Measurements from ENCODE around the gene KEL.

The KEL gene

GRCh38 chr7:142927085-142927745 lies 34.9 kb downstream of the KEL start:
- DNase-seq (ENCODE audit: low read depth): no peak

- DNase-seq (ENCODE audit: low read depth): no peak
Measured at GRCh38 chr7:142925413-142925812, 36.8 kb downstream of the KEL start.

GRCh38 chr7:142923391-142923790 lies 38.8 kb downstream of the KEL start:
- DNase-seq (ENCODE audit: low read depth): no peak

GRCh38 chr7:142919656-142920055 lies 42.5 kb downstream of the KEL start:
- no peak for DNase-seq (ENCODE audit: low read depth)

- DNase-seq (ENCODE audit: low read depth): no peak
Measured at GRCh38 chr7:142918901-142919300, 43.3 kb downstream of the KEL start.

- DNase-seq (ENCODE audit: low read depth): no peak
Measured at GRCh38 chr7:142917447-142917846, 44.7 kb downstream of the KEL start.

GRCh38 chr7:142916508-142916907 lies 45.7 kb downstream of the KEL start:
- no peak for DNase-seq (ENCODE audit: low read depth)

GRCh38 chr7:142915315-142915714 lies 46.8 kb downstream of the KEL start:
- DNase-seq (ENCODE audit: low read depth): no peak

- no peak for DNase-seq (ENCODE audit: low read depth)
Measured at GRCh38 chr7:142914121-142914520, 48.0 kb downstream of the KEL start.

GRCh38 chr7:142913566-142913965 lies 48.6 kb downstream of the KEL start:
- no peak for DNase-seq (ENCODE audit: low read depth)

- DNase-seq (ENCODE audit: low read depth): no peak
Measured at GRCh38 chr7:142913051-142913450, 49.1 kb downstream of the KEL start.

- no peak for DNase-seq (ENCODE audit: low read depth)
Measured at GRCh38 chr7:142910481-142910880, 51.7 kb downstream of the KEL start.

GRCh38 chr7:142910031-142910433 lies 52.1 kb downstream of the KEL start:
- DNase-seq (ENCODE audit: low read depth): no peak

GRCh38 chr7:142908921-142909890 lies 53.0 kb downstream of the KEL start:
- DNase-seq (ENCODE audit: low read depth): no peak

GRCh38 chr7:142908290-142908689 lies 53.9 kb downstream of the KEL start:
- no peak for DNase-seq (ENCODE audit: low read depth)

GRCh38 chr7:142906643-142907042 lies 55.5 kb downstream of the KEL start:
- DNase-seq (ENCODE audit: low read depth): no peak

- DNase-seq (ENCODE audit: low read depth): no peak
Measured at GRCh38 chr7:142905759-142906158, 56.4 kb downstream of the KEL start.

- DNase-seq (ENCODE audit: low read depth): no peak
Measured at GRCh38 chr7:142904128-142904527, 58.0 kb downstream of the KEL start.

- no peak for DNase-seq (ENCODE audit: low read depth)
Measured at GRCh38 chr7:142901426-142902259, 60.5 kb downstream of the KEL start.

- no peak for DNase-seq (ENCODE audit: low read depth)
Measured at GRCh38 chr7:142899661-142900060, 62.5 kb downstream of the KEL start.

- no peak for DNase-seq (ENCODE audit: low read depth)
Measured at GRCh38 chr7:142898377-142899170, 63.6 kb downstream of the KEL start.

GRCh38 chr7:142897691-142898090 lies 64.5 kb downstream of the KEL start:
- no peak for DNase-seq (ENCODE audit: low read depth)
